Central memory CD8-positive, alpha-beta T cell (primary cell): ENCODE data around the gene FEM1B.

Source experiments
- ATAC-seq: fragments of 150-1000 bp; cut with Tn5 transposase; replicated peaks from 2 replicates; pipeline ENCODE4 v1.10.0; 2022; ENCODE audit warnings: mild to moderate bottlenecking, moderate FRiP score, moderate number of reproducible peaks; ENCODE audit not compliant: poor library complexity, severe bottlenecking; ENCODE audit errors: extremely low read depth
- DNase-seq, 2 donors: peaks; one replicate each; pipeline ENCODE4 v3.0.0; 2021; ENCODE audit warnings: low spot score in 2 of 2
- H3K27ac Mint-ChIP-seq: one replicate; pipeline ENCODE4 v1.8.0; 2022; ENCODE audit warnings: low read depth, mild to moderate bottlenecking, moderate library complexity, mixed read lengths
- H3K27me3 Mint-ChIP-seq: one replicate; pipeline ENCODE4 v1.8.0; 2022; ENCODE audit warnings: mixed read lengths
- H3K36me3 Mint-ChIP-seq: one replicate; pipeline ENCODE4 v1.8.0; 2022; ENCODE audit warnings: mild to moderate bottlenecking, moderate library complexity, mixed read lengths; ENCODE audit not compliant: insufficient read depth
- H3K4me1 Mint-ChIP-seq: one replicate; pipeline ENCODE4 v1.8.0; 2022; ENCODE audit warnings: mixed read lengths
- H3K4me3 Mint-ChIP-seq: one replicate; pipeline ENCODE4 v1.8.0; 2022; ENCODE audit warnings: mild to moderate bottlenecking, moderate library complexity, mixed read lengths
- H3K9me3 Mint-ChIP-seq: one replicate; pipeline ENCODE4 v1.8.0; 2022; ENCODE audit warnings: mixed read lengths

FEM1B gene

GRCh38 chr15:68333775-68334470, 56.4 kb downstream of the FEM1B start:
- Mint-ChIP-seq H3K36me3 (no peaks in the 10 kb centered on the region), H3K9me3 (no peaks in the 10 kb centered on the region)

GRCh38 chr15:68334661-68335124, 57.1 kb downstream of the FEM1B start:
- H3K27ac Mint-ChIP-seq: no peak overlapping the region
- H3K27me3 Mint-ChIP-seq: peaks cover 61% of the 10 kb centered on the region
- no peak overlapping the region for H3K4me3 Mint-ChIP-seq
- H3K4me1 Mint-ChIP-seq: no peaks in the 10 kb centered on the region
- no peaks in the 10 kb centered on the region for H3K36me3 Mint-ChIP-seq
- ATAC-seq (no peak), DNase-seq (no peak)
- H3K9me3 Mint-ChIP-seq: no peaks in the 10 kb centered on the region

More at GRCh38 chr15:68333775-68334470, 56.4 kb downstream of the FEM1B start:
- ATAC-seq (no peak), DNase-seq (no peak)
- H3K4me1 Mint-ChIP-seq: no peaks in the 10 kb centered on the region
- no peak overlapping the region for H3K27ac Mint-ChIP-seq
- no peak overlapping the region for H3K4me3 Mint-ChIP-seq
- H3K27me3 Mint-ChIP-seq: peaks cover 69% of the 10 kb centered on the region

GRCh38 chr15:68335251-68335650, 57.7 kb downstream of the FEM1B start:
- H3K9me3 Mint-ChIP-seq: no peaks in the 10 kb centered on the region
- no peak for DNase-seq
- peaks cover 56% of the 10 kb centered on the region for H3K27me3 Mint-ChIP-seq
- no peaks in the 10 kb centered on the region for H3K36me3 Mint-ChIP-seq
- H3K4me3 Mint-ChIP-seq: no peak overlapping the region
- no peaks in the 10 kb centered on the region for H3K4me1 Mint-ChIP-seq
- H3K27ac Mint-ChIP-seq: no peak overlapping the region
- no peak for ATAC-seq

GRCh38 chr15:68335655-68336054, 58.1 kb downstream of the FEM1B start:
- ATAC-seq: no peak
- Mint-ChIP-seq H3K27me3 (peaks cover 52% of the 10 kb centered on the region), H3K36me3 (no peaks in the 10 kb centered on the region)

GRCh38 chr15:68336516-68336915, 59.0 kb downstream of the FEM1B start:
- Mint-ChIP-seq H3K36me3 (no peaks in the 10 kb centered on the region), H3K27ac (no peak overlapping the region), H3K4me3 (no peak overlapping the region), H3K9me3 (no peaks in the 10 kb centered on the region), H3K4me1 (no peaks in the 10 kb centered on the region), H3K27me3 (peaks cover 43% of the 10 kb centered on the region)
- ATAC-seq (no peak), DNase-seq (no peak)

More at GRCh38 chr15:68335655-68336054, 58.1 kb downstream of the FEM1B start:
- Mint-ChIP-seq H3K4me3 (no peak overlapping the region), H3K9me3 (no peaks in the 10 kb centered on the region), H3K4me1 (no peaks in the 10 kb centered on the region), H3K27ac (no peak overlapping the region)
- DNase-seq: no peak

GRCh38 chr15:68337826-68338225, 60.3 kb downstream of the FEM1B start:
- H3K27ac Mint-ChIP-seq: no peak overlapping the region
- no peak overlapping the region for H3K4me3 Mint-ChIP-seq
- H3K27me3 Mint-ChIP-seq: peaks cover 30% of the 10 kb centered on the region
- H3K36me3 Mint-ChIP-seq: no peaks in the 10 kb centered on the region
- DNase-seq (no peak), ATAC-seq (no peak)
- no peaks in the 10 kb centered on the region for H3K4me1 Mint-ChIP-seq
- no peaks in the 10 kb centered on the region for H3K9me3 Mint-ChIP-seq

- ATAC-seq (no peak), DNase-seq (no peak)
- no peak overlapping the region for H3K4me3 Mint-ChIP-seq
- no peaks in the 10 kb centered on the region for H3K36me3 Mint-ChIP-seq
- peaks cover 17% of the 10 kb centered on the region for H3K27me3 Mint-ChIP-seq
- H3K9me3 Mint-ChIP-seq: no peaks in the 10 kb centered on the region
- no peaks in the 10 kb centered on the region for H3K4me1 Mint-ChIP-seq
- no peak overlapping the region for H3K27ac Mint-ChIP-seq
Observed at GRCh38 chr15:68339481-68339880, 61.9 kb downstream of the FEM1B start.

- H3K36me3 Mint-ChIP-seq: no peaks in the 10 kb centered on the region
- H3K4me1 Mint-ChIP-seq: no peaks in the 10 kb centered on the region
- H3K9me3 Mint-ChIP-seq: no peaks in the 10 kb centered on the region
- no peak overlapping the region for H3K4me3 Mint-ChIP-seq
- DNase-seq (no peak), ATAC-seq (no peak)
- peaks cover 8% of the 10 kb centered on the region for H3K27me3 Mint-ChIP-seq
- no peak overlapping the region for H3K27ac Mint-ChIP-seq
Observed at GRCh38 chr15:68340726-68341671, 63.5 kb downstream of the FEM1B start.

GRCh38 chr15:68341760-68342725, 64.5 kb downstream of the FEM1B start:
- Mint-ChIP-seq H3K27me3 (peaks cover 13% of the 10 kb centered on the region), H3K4me1 (no peaks in the 10 kb centered on the region), H3K27ac (no peak overlapping the region), H3K36me3 (no peaks in the 10 kb centered on the region), H3K9me3 (no peaks in the 10 kb centered on the region), H3K4me3 (no peak overlapping the region)
- DNase-seq (no peak), ATAC-seq (no peak)

GRCh38 chr15:68343579-68344225, 66.2 kb downstream of the FEM1B start:
- ATAC-seq (no peak), DNase-seq (no peak)
- Mint-ChIP-seq H3K27ac (no peak overlapping the region), H3K4me3 (no peak overlapping the region), H3K4me1 (no peaks in the 10 kb centered on the region), H3K9me3 (no peaks in the 10 kb centered on the region), H3K36me3 (no peaks in the 10 kb centered on the region), H3K27me3 (peaks cover 13% of the 10 kb centered on the region)

GRCh38 chr15:68344600-68344999, 67.1 kb downstream of the FEM1B start:
- H3K4me3 Mint-ChIP-seq: no peak overlapping the region
- DNase-seq: no peak
- H3K27me3 Mint-ChIP-seq: peaks cover 13% of the 10 kb centered on the region
- H3K4me1 Mint-ChIP-seq: no peaks in the 10 kb centered on the region
- ATAC-seq: no peak
- H3K36me3 Mint-ChIP-seq: no peaks in the 10 kb centered on the region
- no peaks in the 10 kb centered on the region for H3K9me3 Mint-ChIP-seq
- no peak overlapping the region for H3K27ac Mint-ChIP-seq
